H1 (cell line): ENCODE data around the gene MRAP2. TPM values are rescaled to one million over a fixed set of nuclear protein-coding genes. Genes with fewer than 3 reads are reported as not detected.

ENCODE experiments used
- BACH1 ChIP-seq: IDR thresholded peaks from 2 replicates; pipeline ENCODE4 v1.6.1; 2012; ENCODE audit warnings: low read length, improper control_type of control experiment
- CBX5 ChIP-seq: fragments of 300-800, 300-1000 bp; sonication (generic); IDR thresholded peaks from 2 replicates; pipeline ENCODE4 v1.7.1; 2016; ENCODE audit warnings: antibody characterized with exemption, low read length, low read depth
- KDM5A ChIP-seq: fragments of 200-600 bp; IDR thresholded peaks from 2 replicates; pipeline ENCODE4 v1.7.1; 2012; ENCODE audit warnings: mild to moderate bottlenecking, low read length, inconsistent platforms, mixed read lengths
- polyA plus RNA-seq, 7 experiments: library from polyadenylated mRNA; depleted of rRNA in 3 of 7; stranded (reverse) in 5 of 7; unstranded in 2 of 7; fragments of >200 nt in 5 of 7; fragments of 200-250 nt in 2 of 7; gene quantifications; 1 replicate in 5 of 7; 2 replicates in 1 of 7; 4 replicates in 1 of 7; pipeline versions ENCODE4 v1.2.1 to v1.2.3, GENCODE V29; 2011 to 2013; ENCODE audit warnings: missing spikeins in 2 of 7, mixed read lengths in 2 of 7
- total RNA-seq: library from RNA; stranded (reverse); fragmentation: NEBNext Ultra II Directional; extraction: Animal tissue kit (Norgen Biotek cat#: 25700); gene quantifications from 2 replicates; pipeline ENCODE4 v1.2.1, GENCODE V29; 2021

MRAP2 gene
- total and polyA plus RNA-seq, 2 of the 8 experiments (the other 6 are each of a cell fraction or from before 2014, with no cell fraction given) = 5.0 to 11.0 TPM

GRCh38 chr6:84013931-84014330 lies 19.6 kb upstream of the MRAP2 start (continued):
- no peak for TF ChIP-seq BACH1
- TF ChIP-seq CBX5 = no peak
- TF ChIP-seq KDM5A = no peak
